HG02642 (cell line): ENCODE results near the gene BLM.
A peak's percentile ranks its signal among the peaks of the same experiment; 100 is the strongest.
"Not testable (repeated sequence)": the region's sequence is repeated elsewhere in the genome, so short reads cannot be mapped to it uniquely, and the experiment has no call there.

Experiments
- ATAC-seq: cut with Tn5 transposase; IDR thresholded peaks from one replicate; pipeline ENCODE4 v1.9.1; 2021; ENCODE audit warnings: mild to moderate bottlenecking; ENCODE audit not compliant: unreplicated experiment, poor library complexity

BLM gene

GRCh38 chr15:90838139-90838538 lies 121.0 kb downstream of the BLM start:
- ATAC-seq: no peak

GRCh38 chr15:90838544-90838943 lies 121.4 kb downstream of the BLM start:
- ATAC-seq: no peak

- peak; percentile 85 for ATAC-seq
Observed at GRCh38 chr15:90839187-90840071, 122.3 kb downstream of the BLM start.

GRCh38 chr15:90840157-90840855 lies 123.2 kb downstream of the BLM start:
- ATAC-seq: no peak

GRCh38 chr15:90840954-90841353 lies 123.8 kb downstream of the BLM start:
- ATAC-seq: no peak

- ATAC-seq: no peak
Observed at GRCh38 chr15:90844696-90845095, 127.5 kb downstream of the BLM start.

- peak; percentile 82 for ATAC-seq
Observed at GRCh38 chr15:90845201-90845949, 128.2 kb downstream of the BLM start.

GRCh38 chr15:90849424-90849823 lies 132.3 kb downstream of the BLM start:
- not testable (repeated sequence) for ATAC-seq

GRCh38 chr15:90851114-90851513 lies 134.0 kb downstream of the BLM start:
- ATAC-seq: no peak

GRCh38 chr15:90851940-90852339 lies 134.8 kb downstream of the BLM start:
- ATAC-seq: no peak

- ATAC-seq: no peak
Observed at GRCh38 chr15:90855139-90855538, 138.0 kb downstream of the BLM start.

- ATAC-seq: no peak
Observed at GRCh38 chr15:90857337-90857736, 140.2 kb downstream of the BLM start.

- no peak for ATAC-seq
Observed at GRCh38 chr15:90857883-90858443, 140.8 kb downstream of the BLM start.

- ATAC-seq: no peak
Observed at GRCh38 chr15:90859234-90860131, 142.3 kb downstream of the BLM start.

- no peak for ATAC-seq
Observed at GRCh38 chr15:90860450-90860849, 143.3 kb downstream of the BLM start.

GRCh38 chr15:90860942-90861675 lies 144.0 kb downstream of the BLM start:
- ATAC-seq: no peak

GRCh38 chr15:90862487-90862886 lies 145.3 kb downstream of the BLM start:
- no peak for ATAC-seq

GRCh38 chr15:90862964-90863778 lies 146.0 kb downstream of the BLM start:
- no peak for ATAC-seq
